T-helper 1 cell treated with Interleukin-12 subunit alpha and Interleukin-12 subunit beta and Interleukin-4 antibody, amounts not matched to agents 30 μg/mL and 1 μg/mL, for 36 hours (primary cell): ENCODE measurements around the gene S100A9.
"Not testable (repeated sequence)": the region's sequence is repeated elsewhere in the genome, so short reads cannot be mapped to it uniquely, and the experiment has no call there.

Source experiments
- H3K27ac Mint-ChIP-seq: one replicate; pipeline ENCODE4 v1.8.0; 2021; ENCODE audit warnings: mild to moderate bottlenecking, mixed read lengths
- H3K27me3 Mint-ChIP-seq: one replicate; pipeline ENCODE4 v1.8.0; 2021; ENCODE audit warnings: low read depth, mixed read lengths
- H3K36me3 Mint-ChIP-seq: one replicate; pipeline ENCODE4 v1.8.0; 2021; ENCODE audit warnings: low read depth, mixed read lengths
- H3K4me1 Mint-ChIP-seq: one replicate; pipeline ENCODE4 v1.8.0; 2021; ENCODE audit warnings: low read depth, mixed read lengths
- H3K4me3 Mint-ChIP-seq: one replicate; pipeline ENCODE4 v1.8.0; 2021; ENCODE audit warnings: mild to moderate bottlenecking, moderate library complexity, mixed read lengths
- H3K9me3 Mint-ChIP-seq: one replicate; pipeline ENCODE4 v1.8.0; 2021; ENCODE audit warnings: mixed read lengths

Gene S100A9

GRCh38 chr1:153357853-153358690 is at the start of gene S100A9:
Gene S100A9, plus strand, starts transcription at chr1:153357854. Its CDS starts 430 bp downstream, at chr1:153358284.
- Mint-ChIP-seq H3K27ac (no peak within 1 kb of the TSS), H3K9me3 (no peaks in the 10 kb centered on the region), H3K4me3 (peak within 1 kb of the TSS; percentile 54), H3K27me3 (no peaks in the 10 kb centered on the region), H3K4me1 (peaks cover 22% of the 10 kb centered on the region), H3K36me3 (no peaks in the 10 kb centered on the region)

GRCh38 chr1:153308540-153308939 is 49.1 kb upstream of the S100A9 start:
- no peaks in the 10 kb centered on the region for H3K36me3 Mint-ChIP-seq
- H3K27me3 Mint-ChIP-seq = peaks cover 11% of the 10 kb centered on the region
- no peak overlapping the region for H3K27ac Mint-ChIP-seq
- H3K9me3 Mint-ChIP-seq = no peaks in the 10 kb centered on the region
- H3K4me1 Mint-ChIP-seq = no peaks in the 10 kb centered on the region
- no peak overlapping the region for H3K4me3 Mint-ChIP-seq

DNA sequence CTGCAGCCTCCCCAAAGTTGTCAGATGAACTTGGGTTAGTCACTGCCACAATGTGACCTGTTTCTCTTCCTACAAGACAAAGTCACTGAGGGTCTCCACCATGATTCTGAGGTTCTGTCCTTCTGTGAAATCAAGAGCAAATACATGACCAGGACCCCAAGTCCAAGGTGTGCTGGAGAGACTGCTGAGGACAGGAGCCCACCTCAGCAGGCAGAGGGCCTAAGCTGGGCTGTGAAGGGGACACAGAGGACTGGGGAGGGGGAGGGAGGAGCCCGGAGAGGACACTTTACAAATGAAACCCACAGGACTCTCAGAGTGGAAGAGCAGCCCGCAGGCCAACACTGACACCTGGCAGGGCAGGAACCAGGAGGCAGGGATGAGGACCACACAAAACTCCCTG is 48.2 kb upstream of the S100A9 start:
- H3K4me1 Mint-ChIP-seq = no peaks in the 10 kb centered on the region
- no peak overlapping the region for H3K27ac Mint-ChIP-seq
- H3K27me3 Mint-ChIP-seq = peaks cover 5% of the 10 kb centered on the region
- no peaks in the 10 kb centered on the region for H3K36me3 Mint-ChIP-seq
- H3K4me3 Mint-ChIP-seq = no peak overlapping the region
- no peaks in the 10 kb centered on the region for H3K9me3 Mint-ChIP-seq

DNA sequence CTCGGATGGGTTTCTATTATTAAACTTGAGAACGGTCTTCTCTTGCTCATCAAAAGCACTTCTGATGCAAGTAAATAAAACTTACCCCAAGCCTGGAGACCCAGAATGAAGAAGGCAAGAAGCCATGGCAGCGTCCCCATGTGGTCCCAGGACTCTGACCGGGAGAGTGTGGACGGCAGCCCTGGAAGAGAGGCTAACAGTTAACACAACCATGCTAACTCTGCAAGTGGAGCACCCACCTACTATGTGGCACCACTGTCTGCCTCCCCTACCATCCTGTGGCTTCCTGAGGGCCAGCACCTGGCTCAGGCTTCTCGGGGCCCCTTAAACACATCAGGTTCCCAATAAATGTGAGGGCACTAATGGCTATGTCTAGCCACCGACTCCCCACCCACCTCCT is 47.1 kb upstream of the S100A9 start:
- Mint-ChIP-seq H3K27ac (no peak overlapping the region), H3K4me1 (no peaks in the 10 kb centered on the region), H3K4me3 (no peak overlapping the region), H3K36me3 (no peaks in the 10 kb centered on the region), H3K9me3 (peaks cover 3% of the 10 kb centered on the region), H3K27me3 (no peaks in the 10 kb centered on the region)

- H3K4me1 Mint-ChIP-seq = no peaks in the 10 kb centered on the region
- H3K27ac Mint-ChIP-seq = no peak within 1 kb of the TSS
- H3K36me3 Mint-ChIP-seq = no peaks in the 10 kb centered on the region
- H3K4me3 Mint-ChIP-seq = no peak within 1 kb of the TSS
- peaks cover 5% of the 10 kb centered on the region for H3K27me3 Mint-ChIP-seq
- H3K9me3 Mint-ChIP-seq = peaks cover 3% of the 10 kb centered on the region
Observed at GRCh38 chr1:153312570-153313186, 45.0 kb upstream of the S100A9 start, which contains the start of gene PGLYRP3. Gene PGLYRP3, minus strand, starts transcription at chr1:153312952. Its CDS starts 2,287 bp downstream, at chr1:153310665.

DNA sequence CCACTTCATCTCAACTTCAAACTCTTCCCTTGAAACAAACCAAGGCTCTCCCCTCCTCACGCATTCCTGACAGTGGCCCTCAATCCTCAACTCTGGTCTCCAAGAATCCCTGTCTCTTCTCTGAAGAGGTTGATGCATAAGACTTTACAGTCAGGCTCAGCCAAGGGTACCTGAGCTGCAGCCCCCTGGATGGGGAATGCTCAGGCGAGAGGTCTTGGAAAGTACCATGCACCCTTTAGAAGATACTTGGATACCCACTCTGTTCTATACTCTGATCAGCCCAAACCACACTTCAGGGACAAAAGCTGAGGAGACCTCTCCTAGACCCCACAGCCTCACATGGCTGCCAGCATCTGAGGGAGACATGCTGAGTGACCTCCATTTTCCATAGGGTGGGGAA is 44.4 kb upstream of the S100A9 start:
- H3K27me3 Mint-ChIP-seq = peaks cover 10% of the 10 kb centered on the region
- no peak overlapping the region for H3K4me3 Mint-ChIP-seq
- H3K27ac Mint-ChIP-seq = no peak overlapping the region
- peaks cover 3% of the 10 kb centered on the region for H3K9me3 Mint-ChIP-seq
- H3K36me3 Mint-ChIP-seq = no peaks in the 10 kb centered on the region
- H3K4me1 Mint-ChIP-seq = no peaks in the 10 kb centered on the region

DNA sequence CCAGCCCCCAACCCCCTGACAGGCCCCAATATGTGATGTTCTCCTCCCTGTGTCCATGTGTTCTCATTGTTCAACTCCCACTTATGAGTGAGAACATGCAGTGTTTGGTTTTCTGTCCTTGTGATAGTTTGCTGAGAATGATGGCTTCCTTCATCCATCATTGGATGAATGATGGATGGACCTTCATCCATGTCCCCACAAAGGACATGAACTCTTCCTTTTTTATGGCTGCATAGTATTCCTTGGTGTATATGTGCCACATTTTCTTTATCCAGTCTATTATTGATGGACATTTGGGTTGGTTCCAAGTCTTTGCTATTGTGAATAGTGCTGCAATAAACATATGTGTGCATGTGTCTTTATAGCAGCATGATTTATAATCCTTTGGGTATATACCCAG is 43.3 kb upstream of the S100A9 start:
- H3K36me3 Mint-ChIP-seq, H3K27ac Mint-ChIP-seq, H3K27me3 Mint-ChIP-seq, H3K4me3 Mint-ChIP-seq, H3K4me1 Mint-ChIP-seq, H3K9me3 Mint-ChIP-seq: not testable (repeated sequence)

- H3K36me3 Mint-ChIP-seq, H3K27me3 Mint-ChIP-seq, H3K4me3 Mint-ChIP-seq, H3K9me3 Mint-ChIP-seq, H3K27ac Mint-ChIP-seq, H3K4me1 Mint-ChIP-seq: not testable (repeated sequence)
Observed at GRCh38 chr1:153316013-153316412, 41.6 kb upstream of the S100A9 start.

- not testable (repeated sequence) for H3K4me1 Mint-ChIP-seq, H3K27ac Mint-ChIP-seq, H3K36me3 Mint-ChIP-seq, H3K4me3 Mint-ChIP-seq
- peaks cover 13% of the 10 kb centered on the region for H3K27me3 Mint-ChIP-seq
- peaks cover 17% of the 10 kb centered on the region for H3K9me3 Mint-ChIP-seq
Observed at GRCh38 chr1:153318145-153318544, 39.5 kb upstream of the S100A9 start.

- H3K27me3 Mint-ChIP-seq = peaks cover 8% of the 10 kb centered on the region
- H3K4me1 Mint-ChIP-seq = no peaks in the 10 kb centered on the region
- H3K9me3 Mint-ChIP-seq = peaks cover 14% of the 10 kb centered on the region
- no peaks in the 10 kb centered on the region for H3K36me3 Mint-ChIP-seq
- no peak overlapping the region for H3K27ac Mint-ChIP-seq
- H3K4me3 Mint-ChIP-seq = no peak overlapping the region
Observed at GRCh38 chr1:153322568-153322967, 35.1 kb upstream of the S100A9 start.

GRCh38 chr1:153324912-153325311 is 32.7 kb upstream of the S100A9 start:
- no peak overlapping the region for H3K4me3 Mint-ChIP-seq
- H3K27me3 Mint-ChIP-seq = peaks cover 6% of the 10 kb centered on the region
- H3K9me3 Mint-ChIP-seq = peaks cover 15% of the 10 kb centered on the region

DNA sequence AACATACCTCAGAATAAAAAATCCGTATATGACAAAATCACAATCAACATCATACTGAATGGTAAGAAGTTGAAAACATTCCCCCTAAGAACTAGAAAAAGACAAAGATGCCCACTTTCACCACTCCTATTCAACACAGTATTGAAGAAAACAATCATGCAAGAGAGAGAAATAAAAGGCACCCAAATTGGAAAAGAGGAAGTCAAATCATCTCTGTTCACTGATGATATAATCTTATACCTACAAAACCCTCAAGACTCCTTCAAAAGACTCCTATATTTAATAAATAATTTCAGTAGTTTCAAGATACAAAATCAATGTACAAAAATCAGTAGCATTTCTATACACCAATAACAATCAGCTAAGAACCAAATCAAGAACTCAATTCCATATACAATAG is 23.8 kb upstream of the S100A9 start:
- Mint-ChIP-seq H3K27ac (no peak overlapping the region), H3K27me3 (peaks cover 27% of the 10 kb centered on the region), H3K4me1 (no peaks in the 10 kb centered on the region), H3K36me3 (no peaks in the 10 kb centered on the region), H3K4me3 (no peak overlapping the region), H3K9me3 (peaks cover 14% of the 10 kb centered on the region)

More at GRCh38 chr1:153324912-153325311, 32.7 kb upstream of the S100A9 start:
- Mint-ChIP-seq H3K27ac (no peak overlapping the region), H3K36me3 (no peaks in the 10 kb centered on the region), H3K4me1 (no peaks in the 10 kb centered on the region)

DNA sequence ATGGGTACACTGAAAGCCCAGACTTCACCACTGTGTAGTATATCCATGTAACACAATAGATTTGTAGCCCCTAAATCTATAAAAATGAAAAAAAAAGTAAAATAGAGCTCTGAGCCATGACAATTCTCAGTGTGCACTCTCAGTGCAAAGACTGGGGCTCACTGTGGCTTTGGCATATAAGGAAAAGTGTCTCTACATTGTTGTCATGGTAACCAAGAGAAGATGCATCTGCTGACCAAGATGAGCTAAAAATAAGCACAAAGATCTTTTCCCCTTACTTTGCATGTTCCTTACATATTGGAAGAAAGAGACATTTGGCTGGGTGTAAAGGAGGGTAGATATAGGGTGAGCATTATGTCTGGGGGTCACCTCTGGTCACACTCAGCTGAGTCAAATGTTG is 21.0 kb upstream of the S100A9 start:
- Mint-ChIP-seq H3K27me3 (peaks cover 24% of the 10 kb centered on the region), H3K9me3 (peaks cover 6% of the 10 kb centered on the region), H3K27ac (no peak overlapping the region), H3K4me1 (peaks cover 9% of the 10 kb centered on the region), H3K4me3 (no peak overlapping the region), H3K36me3 (no peaks in the 10 kb centered on the region)

DNA sequence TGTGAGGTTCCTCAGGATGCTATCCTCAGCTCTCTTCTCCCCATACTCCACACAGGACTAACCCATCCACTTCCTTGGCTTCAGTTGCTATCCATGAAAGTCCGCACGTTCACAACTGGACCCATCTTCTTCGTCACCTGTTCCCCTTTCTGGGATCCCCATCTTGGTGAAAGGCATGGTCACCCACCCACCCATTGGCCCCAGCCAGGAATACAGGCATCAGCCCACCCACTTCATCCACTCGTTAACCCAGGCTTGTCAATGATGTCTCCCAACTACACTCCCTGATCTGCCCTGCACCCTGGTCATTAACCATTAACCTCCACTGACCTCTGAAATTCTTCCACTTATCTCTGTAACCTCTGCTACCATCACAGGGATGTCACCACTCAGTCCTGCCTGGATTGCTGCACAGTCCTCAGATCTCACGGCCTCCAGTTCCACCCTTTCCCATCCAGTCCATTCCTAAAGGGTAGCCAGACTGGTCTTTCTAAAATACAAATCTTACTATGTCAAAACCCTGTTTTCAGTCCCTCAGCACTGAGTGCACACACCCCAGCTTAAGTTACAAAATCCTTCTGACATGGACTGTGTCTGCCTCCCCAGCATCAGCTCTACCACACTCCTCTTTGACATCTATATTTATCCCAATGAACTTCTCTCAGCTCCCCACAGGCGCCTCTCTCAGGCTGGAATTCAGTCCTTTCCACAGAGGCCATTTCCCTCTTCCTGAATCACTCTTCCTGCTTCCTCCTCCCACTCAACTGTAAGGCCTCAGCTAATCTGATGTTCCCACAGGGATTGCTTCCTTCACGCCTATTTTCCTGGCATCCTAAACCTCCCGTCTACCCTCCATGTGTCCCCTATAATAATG is 19.4 kb upstream of the S100A9 start:
- Mint-ChIP-seq H3K4me1 (peaks cover 17% of the 10 kb centered on the region), H3K27ac (no peak overlapping the region), H3K9me3 (no peaks in the 10 kb centered on the region), H3K27me3 (peaks cover 30% of the 10 kb centered on the region), H3K36me3 (no peaks in the 10 kb centered on the region), H3K4me3 (no peak overlapping the region)
